Heart left ventricle (tissue), 16 donors: ENCODE results near the gene CCDC198. TPM values are rescaled to one million over a fixed set of nuclear protein-coding genes. Genes with fewer than 3 reads are reported as not detected.

ENCODE experiments used
- ATAC-seq, 4 donors: fragments of 200-7000 bp; cut with Tn5 transposase; one replicate each; pipeline ENCODE4 v1.9.1; 2020 to 2022; ENCODE audit warnings: moderate library complexity in 4 of 4, mild to moderate bottlenecking in 3 of 4, moderate number of reproducible peaks in 1 of 4
- DNase-seq, 5 donors: peaks; one replicate each; pipeline ENCODE4 v3.0.0-alpha.2; 2020
- H3K27ac ChIP-seq, 12 donors: fragments of 200-600 bp; sonication (generic) in 4 of 12; one replicate each; pipeline versions ENCODE4 v1.5.0 to v1.8.0; 2016 to 2022; ENCODE audit warnings: mild to moderate bottlenecking in 2 of 12
- H3K27me3 ChIP-seq, 9 donors: fragments of 200-600 bp; sonication (generic) in 2 of 9; one replicate each; pipeline versions ENCODE4 v1.5.1 to v1.8.0; 2016 to 2022; ENCODE audit warnings: mild to moderate bottlenecking in 3 of 9
- H3K36me3 ChIP-seq, 9 donors: fragments of 200-600 bp; sonication (generic) in 2 of 9; one replicate each; pipeline versions ENCODE4 v1.5.0 to v1.8.0; 2018 to 2022; ENCODE audit warnings: mild to moderate bottlenecking in 2 of 9
- H3K4me1 ChIP-seq, 12 donors: fragments of 200-600 bp; sonication (generic) in 4 of 12; one replicate each; pipeline versions ENCODE4 v1.5.0 to v1.8.0; 2016 to 2022; ENCODE audit warnings: mild to moderate bottlenecking in 3 of 12
- H3K4me3 ChIP-seq, 12 donors: fragments of 200-600 bp; sonication (generic) in 4 of 12; one replicate each; pipeline versions ENCODE4 v1.5.0 to v1.8.0; 2017 to 2022; ENCODE audit warnings: mild to moderate bottlenecking in 9 of 12, moderate library complexity in 4 of 12
- H3K9me3 ChIP-seq, 12 donors: fragments of 200-600 bp; sonication (generic) in 4 of 12; one replicate each; pipeline versions ENCODE4 v1.5.0 to v1.8.0; 2016 to 2022; ENCODE audit warnings: mild to moderate bottlenecking in 1 of 12
- CTCF ChIP-seq, 12 donors: fragments of 200-600 bp; sonication (generic) in 4 of 12; IDR thresholded peaks; one replicate each; pipeline versions ENCODE4 v1.5.0 to v1.8.0; 2018 to 2022; ENCODE audit warnings: antibody characterized with exemption in 12 of 12, mild to moderate bottlenecking in 5 of 12
- POLR2A ChIP-seq, 2 donors: fragments of 450-650 bp; IDR thresholded peaks; one replicate each; pipeline ENCODE4 v1.6.1; 2017; ENCODE audit warnings: antibody characterized with exemption in 2 of 2, mild to moderate bottlenecking in 2 of 2, moderate library complexity in 2 of 2
- WGBS, 4 donors: extraction: QIAGEN DNeasy Blood & Tissue Kit in 2 of 4; methylation state at CpG; one replicate each; pipeline versions ENCODE4 v1.1.5 to v1.1.7; 2013 to 2018; 5-methylcytosine and 5-hydroxymethylcytosine counted together
- intact Hi-C, 10 donors: fragments of 100-400 bp; cut with DNase I; formaldehyde crosslinking; loops; one replicate each; pipeline versions ENCODE4 v1.11.1 to v1.14.2; 2022
- polyA plus RNA-seq, 2 donors: library from polyadenylated mRNA; stranded (reverse); fragments of 200-250 nt; gene quantifications; one replicate each; pipeline ENCODE4 v1.2.3, GENCODE V29; 2013
- total RNA-seq, 9 donors: library from RNA; depleted of rRNA in 2 of 9; stranded (reverse); fragments of >200 nt in 2 of 9; fragmentation: NEBNext Ultra II Directional in 3 of 9; extraction: Animal tissue kit (Norgen Biotek cat#: 25700) in 3 of 9; gene quantifications; one replicate each; pipeline versions ENCODE4 v1.1.0 to v1.2.4, GENCODE V29; 2016 to 2023
- donor health status: ischemic (EF 13 %, LVEDD 7.1; RV severe dilation, severe dysfunction).
- donor health status: healthy with polysubstance abuse.
- donor health status: DM: no; HTN: yes; CAD: no.
- donor health status: DM: no; HTN: no; CAD: no.
- donor health status: ischemic (EF 25% LVEDD 6.9; RV normal size, moderate dysfunction).
- donor health status: ischemic (EF 25% LVEDD 5.7; RV mildly dilated, moderate dysfunction).
- donor health status: healthy.
- donor health status: DM: yes; HTN: yes; CAD: no.
- donor health status: ischemic (EF 35%, LVEDD 5.7; RV mildly dilated, moderate dysfunction).
- donor health status: nonischemic (EF 11% LVEDD 7.7; RV severe dilation, severe dysfunction).
- donor health status: DM: yes; HTN: yes; CAD: no.
- donor health status: PGD.
- donor health status: ischemic (EF 29% LVEDD 5.4; RV normal size, mild dysfunction).
- donor health status: nonischemic (EF 23%, LVEDD 6.1; RV moderate dilation, normal function).

CCDC198 gene
- total and polyA plus RNA-seq, 11 donors = not detected

- H3K27me3 ChIP-seq = no peaks in the 10 kb centered on the region
- no peak overlapping the region for H3K4me3 ChIP-seq
- no peaks in the 10 kb centered on the region for H3K36me3 ChIP-seq
- H3K27ac ChIP-seq = no peak overlapping the region
- no peaks in the 10 kb centered on the region for H3K9me3 ChIP-seq
- TF ChIP-seq CTCF (IDR thresholded peaks at IDR 0.05) = no peak
- TF ChIP-seq POLR2A (IDR thresholded peaks at IDR 0.05) = no peak
- intact Hi-C loops = loop anchor here (1.0 to 10.0 kb wide), 5 partner anchors 389 to 587 kb away; no protein-coding TSS in a partner anchor
- peaks cover 0 to 10% (median 0%) of the 10 kb centered on the region in 12 donors for H3K4me1 ChIP-seq
- no peak for ATAC-seq
- no peak for DNase-seq
These were observed 8.0 kb downstream of the CCDC198 start for GRCh38 chr14:57485635-57486034.

DNA sequence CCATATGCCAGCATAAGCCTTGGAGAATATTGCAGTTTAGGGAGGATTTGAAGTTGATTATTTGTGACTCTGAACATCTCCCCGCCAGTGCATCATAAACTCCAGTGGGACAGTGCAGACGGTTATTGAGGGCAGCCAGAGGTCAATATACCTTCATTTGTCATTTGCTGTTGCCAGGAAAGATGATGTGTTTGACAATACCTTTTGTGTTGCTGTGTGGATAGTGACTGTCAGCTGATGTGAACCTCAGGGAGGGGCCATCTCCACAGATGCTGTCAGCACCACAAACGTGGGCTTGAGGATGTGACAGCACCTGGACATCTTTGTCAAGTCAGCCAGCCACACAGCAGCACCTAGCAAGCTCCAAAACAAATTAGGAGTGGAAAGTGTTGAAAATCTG lies 11.5 kb downstream of the CCDC198 start:
- H3K27ac ChIP-seq = no peak overlapping the region
- H3K9me3 ChIP-seq = no peaks in the 10 kb centered on the region
- no peaks in the 10 kb centered on the region for H3K27me3 ChIP-seq
- H3K36me3 ChIP-seq = no peaks in the 10 kb centered on the region
- ATAC-seq (no peak), DNase-seq (no peak)
- intact Hi-C loops = loop anchor here in 2 of 10 donors (10.0 kb wide), 2 partner anchors 393 to 403 kb away; no protein-coding TSS in a partner anchor
- H3K4me3 ChIP-seq = no peak overlapping the region
- H3K4me1 ChIP-seq = no peaks in the 10 kb centered on the region
- 40 to 46% (median 41%) methylated on average over 3 of the region's 3 CpGs for WGBS, 4 donors
- no peak for TF ChIP-seq POLR2A (IDR thresholded peaks at IDR 0.05)
- TF ChIP-seq CTCF (IDR thresholded peaks at IDR 0.05) = no peak

GRCh38 chr14:57480051-57480450 lies 13.6 kb downstream of the CCDC198 start:
- ATAC-seq (no peak), DNase-seq (no peak)
- intact Hi-C loops = loop anchor here in 2 of 10 donors (10.0 kb wide), 2 partner anchors 395 to 405 kb away; no protein-coding TSS in a partner anchor
- 95 to 100% (median 98%) methylated on average over 1 of the region's 1 CpG for WGBS, 4 donors
- H3K27me3 ChIP-seq = no peaks in the 10 kb centered on the region
- no peak overlapping the region for H3K27ac ChIP-seq
- no peaks in the 10 kb centered on the region for H3K4me1 ChIP-seq
- no peak for TF ChIP-seq CTCF (IDR thresholded peaks at IDR 0.05)
- no peak for TF ChIP-seq POLR2A (IDR thresholded peaks at IDR 0.05)
- no peaks in the 10 kb centered on the region for H3K9me3 ChIP-seq
- no peaks in the 10 kb centered on the region for H3K36me3 ChIP-seq
- H3K4me3 ChIP-seq = no peak overlapping the region

DNA sequence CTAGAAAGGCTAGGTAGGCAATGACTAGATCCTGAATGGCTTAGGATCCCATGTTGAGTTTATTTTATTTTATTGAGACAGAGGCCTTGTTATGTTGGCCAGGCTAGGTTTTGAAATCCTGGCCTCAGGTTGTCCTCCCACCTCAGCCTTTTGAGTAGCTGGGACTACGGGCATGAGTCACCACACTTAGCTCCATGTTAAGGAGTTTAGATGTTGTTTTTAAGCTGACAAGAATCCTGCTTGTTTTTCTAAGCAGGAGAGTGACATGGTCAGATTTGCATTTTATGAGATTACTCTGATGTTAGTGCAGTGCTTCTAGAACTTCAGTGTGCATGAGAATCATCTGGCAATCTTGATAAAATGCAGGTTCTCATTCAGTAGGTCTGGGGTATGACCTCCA lies 14.5 kb downstream of the CCDC198 start:
- Histone ChIP-seq H3K36me3 (no peaks in the 10 kb centered on the region), H3K4me1 (no peaks in the 10 kb centered on the region), H3K27me3 (no peaks in the 10 kb centered on the region), H3K4me3 (no peak overlapping the region), H3K27ac (no peak overlapping the region), H3K9me3 (no peaks in the 10 kb centered on the region)
- no peak for TF ChIP-seq CTCF (IDR thresholded peaks at IDR 0.05)
- no peak for TF ChIP-seq POLR2A (IDR thresholded peaks at IDR 0.05)
- no peak for ATAC-seq
- intact Hi-C loops = no loop called here
- WGBS, 4 donors = 75 to 94% (median 83%) methylated on average over 1 of the region's 1 CpG
- no peak for DNase-seq
